AG09319 (cell line): Measurements from ENCODE around the gene CXCL1.

ENCODE experiments used
- DNase-seq: peaks from one replicate; pipeline ENCODE4 v3.0.0-alpha.2; 2010; ENCODE audit warnings: low read depth; ENCODE audit errors: extremely low read depth
- CTCF ChIP-seq: IDR thresholded peaks from 2 replicates; pipeline ENCODE4 v1.5.1; 2011; ENCODE audit warnings: low read depth, mild to moderate bottlenecking, inconsistent platforms, low read length, moderate library complexity

The CXCL1 gene

GRCh38 chr4:73902817-73903547 lies 33.8 kb downstream of the CXCL1 start:
- no peak for TF ChIP-seq CTCF
- DNase-seq, result no peak

- DNase-seq, result no peak
- TF ChIP-seq CTCF, result no peak
These were observed 35.3 kb downstream of the CXCL1 start for GRCh38 chr4:73904491-73904890.

- TF ChIP-seq CTCF, result no peak
These were observed 39.8 kb downstream of the CXCL1 start for GRCh38 chr4:73908965-73909364.

DNA sequence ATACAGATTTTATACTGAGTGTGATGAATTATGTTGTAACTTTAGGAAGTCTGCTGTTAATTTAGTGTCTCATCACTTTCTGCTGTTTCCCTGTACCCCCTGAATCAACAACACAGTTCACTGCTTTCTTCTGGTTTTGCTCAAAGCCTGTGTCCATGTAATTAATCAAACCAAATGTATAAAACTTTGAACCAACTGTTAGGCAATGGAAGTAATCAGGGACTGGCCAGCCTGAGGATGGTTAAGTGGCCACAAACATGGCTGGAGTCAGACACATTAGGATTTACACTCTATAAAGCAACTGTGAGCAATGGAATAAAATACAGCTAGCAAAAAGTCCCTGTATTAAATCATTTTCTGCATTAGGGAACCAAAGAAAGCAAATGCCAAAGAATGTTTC lies 42.6 kb downstream of the CXCL1 start:
- no peak for TF ChIP-seq CTCF
- no peak for DNase-seq

More at GRCh38 chr4:73908965-73909364, 39.8 kb downstream of the CXCL1 start:
- DNase-seq, result no peak

- TF ChIP-seq CTCF, result no peak
These were observed 43.0 kb downstream of the CXCL1 start for GRCh38 chr4:73912191-73912590.

DNA sequence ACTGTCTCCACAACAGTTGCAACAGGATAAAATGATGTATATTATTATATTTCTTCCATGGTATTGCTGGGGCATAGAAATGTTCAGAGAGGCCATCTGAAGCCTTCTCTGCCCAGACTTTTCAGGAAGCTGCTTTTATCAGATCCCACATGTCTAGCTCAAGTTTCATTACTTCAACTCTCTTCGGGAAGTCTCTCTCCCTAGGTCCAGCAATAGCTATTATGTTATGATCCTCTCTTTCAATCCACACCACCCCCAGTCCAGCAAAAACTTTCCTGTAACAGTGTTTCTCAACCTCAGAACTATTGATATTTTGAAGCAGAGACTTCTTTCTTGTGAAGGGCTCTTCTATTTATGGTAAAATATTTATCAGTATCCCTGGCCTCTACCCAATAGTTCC lies 44.9 kb downstream of the CXCL1 start:
- no peak for DNase-seq
- no peak for TF ChIP-seq CTCF

More at GRCh38 chr4:73912191-73912590, 43.0 kb downstream of the CXCL1 start:
- no peak for DNase-seq

GRCh38 chr4:73916172-73916925 lies 47.2 kb downstream of the CXCL1 start:
- TF ChIP-seq CTCF, result no peak
- DNase-seq, result no peak
